Neural cell (in vitro differentiated cells): ENCODE results near the gene GNAS-AS1. TPM values are rescaled to one million over a fixed set of nuclear protein-coding genes. Genes with fewer than 3 reads are reported as not detected.

Experiments used
- H2AFZ ChIP-seq: fragments of 200-600, 300-800 bp; sonication (generic), shearing (Covaris generic); 2 replicates; pipeline ENCODE4 v1.6.0; 2014; ENCODE audit warnings: low read depth, mild to moderate bottlenecking, antibody characterized with exemption, low read length, moderate library complexity
- H3F3A ChIP-seq: fragments of 200-600 bp; shearing (Covaris generic); 2 replicates; pipeline ENCODE4 v1.6.1; 2016; ENCODE audit warnings: mild to moderate bottlenecking, moderate library complexity, mixed read lengths, antibody characterized with exemption, low read length; ENCODE audit not compliant: insufficient read depth, poor library complexity, severe bottlenecking
- H3K27ac ChIP-seq: fragments of 200-600, 300-800 bp; sonication (generic), shearing (Covaris generic); 2 replicates; pipeline ENCODE4 v1.5.1; 2014; ENCODE audit warnings: mild to moderate bottlenecking, low read length, moderate library complexity
- H3K27me3 ChIP-seq: fragments of 300-800, 200-600 bp; sonication (generic), shearing (Covaris generic); 2 replicates; pipeline ENCODE4 v1.6.0; 2014; ENCODE audit warnings: mild to moderate bottlenecking, low read depth, low read length, moderate library complexity; ENCODE audit not compliant: insufficient read depth
- H3K36me3 ChIP-seq: fragments of 300-800, 200-600 bp; sonication (generic), shearing (Covaris generic); 2 replicates; pipeline ENCODE4 v1.5.1; 2014; ENCODE audit warnings: mild to moderate bottlenecking, antibody characterized with exemption, low read length, moderate library complexity; ENCODE audit not compliant: insufficient read depth
- H3K4me2 ChIP-seq: fragments of 300-800, 200-600 bp; sonication (generic), shearing (Covaris generic); 2 replicates; pipeline ENCODE4 v1.6.0; 2014; ENCODE audit warnings: mild to moderate bottlenecking, low read length
- H3K4me3 ChIP-seq: fragments of 300-800, 200-600 bp; sonication (generic), shearing (Covaris generic); 2 replicates; pipeline ENCODE4 v1.5.1; 2014; ENCODE audit warnings: mild to moderate bottlenecking, low read length, moderate library complexity
- H3K79me2 ChIP-seq: fragments of 200-600 bp; shearing (Covaris generic); replicated peaks from 2 replicates; pipeline ENCODE4 v1.6.0; 2014; ENCODE audit warnings: mild to moderate bottlenecking, low read length, moderate library complexity; ENCODE audit not compliant: insufficient read depth
- H3K9ac ChIP-seq: fragments of 300-800, 200-600 bp; sonication (generic), shearing (Covaris generic); 2 replicates; pipeline ENCODE4 v1.6.1; 2016; ENCODE audit warnings: mild to moderate bottlenecking, low read length, mixed read lengths
- H3K9me2 ChIP-seq: fragments of 200-600 bp; shearing (Covaris generic); 2 replicates; pipeline ENCODE4 v1.6.1; 2016; ENCODE audit warnings: mild to moderate bottlenecking, low read length, mixed read lengths; ENCODE audit not compliant: insufficient read depth
- H3K9me3 ChIP-seq: fragments of 200-600, 300-800 bp; sonication (generic), shearing (Covaris generic); 2 replicates; pipeline ENCODE4 v1.6.1; 2016; ENCODE audit warnings: mild to moderate bottlenecking, mixed run types, low read length, moderate library complexity, mixed read lengths
- H4K20me1 ChIP-seq: fragments of 200-600 bp; shearing (Covaris generic); 2 replicates; pipeline ENCODE4 v1.6.1; 2016; ENCODE audit warnings: mild to moderate bottlenecking, mixed run types; ENCODE audit not compliant: insufficient read depth
- CTCF ChIP-seq: fragments of 450-650 bp; IDR thresholded peaks from 2 replicates; pipeline ENCODE4 v1.5.1; 2014; ENCODE audit warnings: antibody characterized with exemption, mild to moderate bottlenecking, moderate library complexity; ENCODE audit not compliant: poor library complexity, severe bottlenecking
- EP300 ChIP-seq: fragments of 450-650 bp; conservative IDR thresholded peaks from 2 replicates; pipeline ENCODE4 v1.6.1; 2014; ENCODE audit warnings: antibody characterized with exemption, mild to moderate bottlenecking, moderate library complexity; ENCODE audit not compliant: poor library complexity, severe bottlenecking
- MXI1 ChIP-seq: fragments of 450-650 bp; conservative IDR thresholded peaks from 2 replicates; pipeline ENCODE4 v1.6.1; 2014; ENCODE audit warnings: antibody characterized with exemption, mild to moderate bottlenecking; ENCODE audit not compliant: poor library complexity, severe bottlenecking
- POLR2AphosphoS5 ChIP-seq: IDR thresholded peaks from 2 replicates; pipeline ENCODE4 v1.6.1; 2012
- RAD21 ChIP-seq: fragments of 450-650 bp; conservative IDR thresholded peaks from 2 replicates; pipeline ENCODE4 v1.6.1; 2014; ENCODE audit warnings: antibody characterized with exemption, mild to moderate bottlenecking, moderate library complexity
- SMC3 ChIP-seq: fragments of 450-650 bp; conservative IDR thresholded peaks from 2 replicates; pipeline ENCODE4 v1.6.1; 2014; ENCODE audit warnings: antibody characterized with exemption, mild to moderate bottlenecking, moderate library complexity; ENCODE audit not compliant: poor library complexity
- TAF1 ChIP-seq: IDR thresholded peaks from 2 replicates; pipeline ENCODE4 v1.6.1; 2012; ENCODE audit warnings: low read depth
- polyA plus RNA-seq: library from polyadenylated mRNA; depleted of rRNA; stranded (reverse); fragments of >200 nt; gene quantifications from 2 replicates; pipeline ENCODE4 v1.2.3, GENCODE V29; 2014

The GNAS-AS1 gene
- polyA plus RNA-seq, 1 donor from 2014 or later: not detected

- H3K4me2 ChIP-seq: peak overlapping the region; percentile 31
- H3K9ac ChIP-seq: peak overlapping the region; percentile 52
- peak overlapping the region; percentile 34 for H3K4me3 ChIP-seq
- H2AFZ ChIP-seq: peak overlapping the region; percentile 4
- H3F3A ChIP-seq: peaks cover 2% of the 10 kb centered on the region
- H4K20me1 ChIP-seq: no peaks in the 10 kb centered on the region
- H3K27ac ChIP-seq: peak overlapping the region; percentile 79
- TF ChIP-seq MXI1 (no peak), TAF1 (peak; percentile 42), EP300 (peak; percentile 20), POLR2AphosphoS5 (peak; percentile 12)
- H3K9me2 ChIP-seq: no peaks in the 10 kb centered on the region
- H3K27me3 ChIP-seq: no peaks in the 10 kb centered on the region
- no peaks in the 10 kb centered on the region for H3K79me2 ChIP-seq
- H3K36me3 ChIP-seq: no peaks in the 10 kb centered on the region
- no peaks in the 10 kb centered on the region for H3K9me3 ChIP-seq
Measured at GRCh38 chr20:58877050-58877975, 26.6 kb upstream of the GNAS-AS1 start.

DNA sequence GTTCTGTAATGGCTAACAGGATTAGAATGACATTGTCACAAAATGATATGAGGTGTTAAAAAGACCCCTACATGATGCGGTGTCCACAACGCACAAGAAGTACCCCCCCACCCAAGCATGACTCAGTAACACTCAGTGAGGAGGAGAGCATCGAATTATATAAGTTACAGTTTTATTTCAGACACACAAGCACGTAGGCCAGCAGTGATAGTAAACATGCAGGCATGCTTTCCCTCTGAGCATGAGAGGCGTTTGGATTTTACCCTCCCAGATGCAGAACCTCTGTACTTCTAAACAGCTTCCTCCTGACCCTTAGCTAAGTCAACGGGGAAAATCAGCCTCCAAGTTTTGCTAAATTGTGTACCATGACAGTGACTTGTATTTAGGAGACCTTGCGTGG, 25.7 kb upstream of the GNAS-AS1 start:
- Histone ChIP-seq H3K27me3 (no peaks in the 10 kb centered on the region), H3F3A (peaks cover 2% of the 10 kb centered on the region), H3K79me2 (no peaks in the 10 kb centered on the region), H3K9me2 (no peaks in the 10 kb centered on the region), H4K20me1 (no peaks in the 10 kb centered on the region), H3K9ac (peak overlapping the region; percentile 52), H2AFZ (no peak overlapping the region), H3K27ac (peak overlapping the region; percentile 79), H3K4me2 (no peak overlapping the region), H3K9me3 (no peaks in the 10 kb centered on the region), H3K4me3 (peak overlapping the region; percentile 34), H3K36me3 (no peaks in the 10 kb centered on the region)
- TF ChIP-seq SMC3 (no peak), CTCF (no peak)

DNA sequence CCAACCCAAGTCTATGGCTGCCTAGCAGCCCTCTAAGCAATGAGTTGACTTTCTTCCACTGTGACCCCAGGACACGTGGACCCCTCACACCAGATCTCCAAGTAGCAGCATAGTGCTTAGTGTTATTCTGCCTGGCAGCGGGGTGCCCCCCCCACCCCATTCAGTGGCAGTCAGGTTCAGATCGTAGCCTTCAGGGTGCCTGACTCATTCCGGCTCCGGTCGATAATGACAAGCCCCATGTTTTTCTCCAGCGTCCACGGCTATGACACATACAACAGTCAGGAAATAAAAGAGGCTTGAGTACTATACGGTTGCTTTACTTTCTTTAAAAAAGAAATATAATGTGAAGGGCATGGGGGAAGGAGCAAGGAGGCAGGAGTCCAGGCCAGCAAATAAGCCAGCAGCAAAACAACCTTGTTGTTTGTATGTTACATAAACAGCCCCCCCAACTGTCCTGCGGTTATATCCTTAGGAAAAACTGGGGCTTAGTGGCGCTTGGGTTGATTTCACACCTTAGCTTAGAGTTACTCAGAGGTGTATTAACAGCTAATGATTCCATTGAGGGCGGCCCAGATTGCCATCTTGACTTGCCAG, 24.9 kb upstream of the GNAS-AS1 start:
- Histone ChIP-seq H4K20me1 (no peaks in the 10 kb centered on the region), H3K4me3 (no peak overlapping the region), H3K9ac (no peak overlapping the region), H3K27me3 (no peaks in the 10 kb centered on the region), H3K36me3 (no peaks in the 10 kb centered on the region), H3F3A (peaks cover 2% of the 10 kb centered on the region), H2AFZ (no peak overlapping the region), H3K79me2 (no peaks in the 10 kb centered on the region), H3K9me3 (no peaks in the 10 kb centered on the region), H3K27ac (no peak overlapping the region), H3K4me2 (no peak overlapping the region), H3K9me2 (no peaks in the 10 kb centered on the region)
- no peak for TF ChIP-seq RAD21
- TF ChIP-seq TAF1: no peak
- TF ChIP-seq MXI1: no peak
- TF ChIP-seq POLR2AphosphoS5: no peak
- no peak for TF ChIP-seq EP300
